OCI-LY1 (cell line): Measurements from ENCODE around the gene PSME2.

Experiments
- H2AFZ ChIP-seq: fragments of 200-600 bp; sonication (generic), shearing (Covaris generic); 2 replicates; pipeline ENCODE4 v1.6.0; 2014; ENCODE audit warnings: antibody characterized with exemption, mild to moderate bottlenecking, low read length
- H3F3A ChIP-seq: fragments of 200-600 bp; sonication (generic), shearing (Covaris generic); 2 replicates; pipeline ENCODE4 v1.6.0; 2014; ENCODE audit warnings: mild to moderate bottlenecking, antibody characterized with exemption, low read length, moderate library complexity; ENCODE audit not compliant: insufficient read depth
- H3K27ac ChIP-seq: fragments of 200-600 bp; sonication (generic); 2 replicates; pipeline ENCODE4 v1.5.1; 2014; ENCODE audit warnings: low read length, mixed run types, mild to moderate bottlenecking, low read depth; ENCODE audit not compliant: poor library complexity, severe bottlenecking
- H3K27me3 ChIP-seq: fragments of 200-600 bp; sonication (generic); 2 replicates; pipeline ENCODE4 v1.6.0; 2014; ENCODE audit warnings: antibody characterized with exemption, mild to moderate bottlenecking, low read length, moderate library complexity; ENCODE audit not compliant: insufficient read depth
- H3K36me3 ChIP-seq: fragments of 200-600 bp; sonication (generic); 2 replicates; pipeline ENCODE4 v1.6.1; 2014; ENCODE audit warnings: mild to moderate bottlenecking, antibody characterized with exemption, low read length, moderate library complexity, mixed read lengths; ENCODE audit not compliant: insufficient read depth
- H3K4me1 ChIP-seq: fragments of 200-600 bp; sonication (generic); 2 replicates; pipeline ENCODE4 v1.5.1; 2014; ENCODE audit warnings: mild to moderate bottlenecking, low read length, moderate library complexity; ENCODE audit not compliant: insufficient read depth, severe bottlenecking
- H3K4me2 ChIP-seq: fragments of 200-600 bp; sonication (generic), shearing (Covaris generic); 2 replicates; pipeline ENCODE4 v1.6.1; 2014; ENCODE audit warnings: low read length
- H3K4me3 ChIP-seq: fragments of 200-600 bp; sonication (generic); 2 replicates; pipeline ENCODE4 v1.5.1; 2014; ENCODE audit warnings: low read length, low read depth, mild to moderate bottlenecking, mixed read lengths; ENCODE audit not compliant: poor library complexity, severe bottlenecking
- H3K79me2 ChIP-seq: fragments of 200-600 bp; shearing (Covaris generic); 2 replicates; pipeline ENCODE4 v1.6.1; 2016; ENCODE audit warnings: mixed run types, low read length, mixed read lengths; ENCODE audit not compliant: insufficient read depth
- H3K9ac ChIP-seq: fragments of 200-600 bp; sonication (generic), shearing (Covaris generic); 2 replicates; pipeline ENCODE4 v1.6.1; 2014; ENCODE audit warnings: mild to moderate bottlenecking, low read length, mixed read lengths
- H3K9me2 ChIP-seq: fragments of 200-600 bp; sonication (generic), shearing (Covaris generic); 2 replicates; pipeline ENCODE4 v1.6.1; 2014; ENCODE audit warnings: low read depth, mild to moderate bottlenecking, low read length, mixed read lengths
- H3K9me3 ChIP-seq: fragments of 200-600 bp; shearing (Covaris generic); 2 replicates; pipeline ENCODE4 v1.6.1; 2014; ENCODE audit warnings: low read length, mixed read lengths
- H4K20me1 ChIP-seq: fragments of 200-600 bp; sonication (generic), shearing (Covaris generic); 2 replicates; pipeline ENCODE4 v1.6.0; 2016; ENCODE audit warnings: mild to moderate bottlenecking, low read length; ENCODE audit not compliant: insufficient read depth
- CTCF ChIP-seq: fragments of 200-600 bp; sonication (generic), shearing (Covaris generic); IDR thresholded peaks from 2 replicates; pipeline ENCODE4 v1.5.1; 2017; ENCODE audit warnings: mild to moderate bottlenecking, antibody characterized with exemption, low read length, moderate library complexity, mixed read lengths
- EZH2 ChIP-seq: fragments of 200-600 bp; sonication (generic), shearing (Covaris generic); IDR thresholded peaks from 2 replicates; pipeline ENCODE4 v1.8.0; 2017; ENCODE audit warnings: borderline replicate concordance, mixed run types, mild to moderate bottlenecking, antibody characterized with exemption, low read length, moderate library complexity, mixed read lengths

Gene PSME2

DNA sequence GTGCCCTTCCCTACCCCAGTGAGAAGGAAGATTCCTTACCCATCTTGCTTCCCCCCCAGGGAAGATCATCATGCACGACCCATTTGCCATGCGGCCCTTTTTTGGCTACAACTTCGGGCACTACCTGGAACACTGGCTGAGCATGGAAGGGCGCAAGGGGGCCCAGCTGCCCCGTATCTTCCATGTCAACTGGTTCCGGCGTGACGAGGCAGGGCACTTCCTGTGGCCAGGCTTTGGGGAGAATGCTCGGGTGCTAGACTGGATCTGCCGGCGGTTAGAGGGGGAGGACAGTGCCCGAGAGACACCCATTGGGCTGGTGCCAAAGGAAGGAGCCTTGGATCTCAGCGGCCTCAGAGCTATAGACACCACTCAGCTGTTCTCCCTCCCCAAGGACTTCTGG, 43.0 kb downstream of the PSME2 start:
- H2AFZ ChIP-seq, result no peak overlapping the region
- no peaks in the 10 kb centered on the region for H3K27me3 ChIP-seq
- H3K36me3 ChIP-seq, result peaks cover 34% of the 10 kb centered on the region
- H3F3A ChIP-seq, result no peaks in the 10 kb centered on the region; the same call in 1 of the 2 replicates
- H4K20me1 ChIP-seq, result no peaks in the 10 kb centered on the region
- H3K4me2 ChIP-seq, result no peak overlapping the region
- peaks cover under 1% of the 10 kb centered on the region for H3K4me1 ChIP-seq
- no peaks in the 10 kb centered on the region for H3K9me2 ChIP-seq
- H3K27ac ChIP-seq, result no peak overlapping the region
- H3K9ac ChIP-seq, result no peak overlapping the region
- no peak for TF ChIP-seq EZH2
- no peaks in the 10 kb centered on the region for H3K9me3 ChIP-seq
- no peak overlapping the region for H3K4me3 ChIP-seq
- no peaks in the 10 kb centered on the region for H3K79me2 ChIP-seq

- Histone ChIP-seq H3K4me3 (no peak overlapping the region), H3K79me2 (no peaks in the 10 kb centered on the region), H3K36me3 (peaks cover 34% of the 10 kb centered on the region), H3K4me2 (no peak overlapping the region), H2AFZ (no peak overlapping the region), H3K9ac (no peak overlapping the region), H3F3A (no peaks in the 10 kb centered on the region; the same call in 1 of the 2 replicates), H3K27me3 (no peaks in the 10 kb centered on the region), H4K20me1 (no peaks in the 10 kb centered on the region), H3K9me3 (no peaks in the 10 kb centered on the region), H3K27ac (no peak overlapping the region), H3K9me2 (no peaks in the 10 kb centered on the region), H3K4me1 (no peaks in the 10 kb centered on the region)
- no peak for TF ChIP-seq EZH2
- no peak for TF ChIP-seq CTCF
Measured at GRCh38 chr14:24102357-24103048, 43.9 kb downstream of the PSME2 start.

DNA sequence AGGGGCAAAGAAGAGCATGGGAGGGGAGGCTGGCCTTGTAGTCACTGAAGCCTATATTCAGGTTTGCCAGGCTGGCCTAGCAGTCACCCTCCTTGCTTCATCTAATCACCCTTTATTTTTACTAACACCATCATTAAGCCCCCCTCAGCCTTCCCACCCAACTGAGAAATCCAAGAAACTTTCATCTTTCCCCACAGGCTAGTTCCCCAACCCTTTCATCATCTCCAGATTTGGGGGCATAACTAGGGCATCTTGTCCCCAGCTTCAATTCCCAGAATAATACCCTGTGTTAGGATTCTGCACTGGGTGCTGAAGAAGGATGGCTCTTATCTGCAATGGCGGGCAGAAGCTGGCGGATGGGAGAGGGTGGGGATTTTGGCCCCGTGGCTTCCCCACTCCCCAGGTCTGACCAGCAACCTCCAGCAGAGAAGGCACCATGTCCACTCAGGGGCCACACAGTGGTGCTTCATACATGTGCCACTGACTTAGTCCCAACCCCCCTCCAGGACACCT, 45.4 kb downstream of the PSME2 start:
- no peaks in the 10 kb centered on the region for H3K79me2 ChIP-seq
- H3K9ac ChIP-seq, result no peak overlapping the region
- no peak overlapping the region for H3K27ac ChIP-seq
- TF ChIP-seq CTCF (no peak), EZH2 (no peak)
- H3K4me2 ChIP-seq, result no peak overlapping the region
- H3K27me3 ChIP-seq, result no peaks in the 10 kb centered on the region
- H2AFZ ChIP-seq, result no peak overlapping the region
- H3F3A ChIP-seq, result no peaks in the 10 kb centered on the region; the same call in 1 of the 2 replicates
- H3K4me3 ChIP-seq, result no peak overlapping the region
- H3K9me2 ChIP-seq, result no peaks in the 10 kb centered on the region
- no peaks in the 10 kb centered on the region for H3K4me1 ChIP-seq
- no peaks in the 10 kb centered on the region for H4K20me1 ChIP-seq
- no peaks in the 10 kb centered on the region for H3K9me3 ChIP-seq
- peaks cover 34% of the 10 kb centered on the region for H3K36me3 ChIP-seq
